Activated B cell treated with CpG ODN at 0.5 μM for 24 hours (primary cell): ENCODE data around the gene UBIAD1. TPM values are rescaled to one million over a fixed set of nuclear protein-coding genes. Genes with fewer than 3 reads are reported as not detected.

Experiments
- ATAC-seq: fragments of 200-7000 bp; cut with Tn5 transposase; one replicate; pipeline ENCODE4 v1.10.0; 2021; ENCODE audit warnings: low read depth, mild to moderate bottlenecking, moderate library complexity
- CTCF ChIA-PET: fragments of 350-600 bp; sonication (Branson Sonifier 250); formaldehyde crosslinking; loops from one replicate; lab custom pipeline; 2021; ENCODE audit warnings: antibody characterized with exemption; lab: Charles Lee
- POLR2A ChIA-PET: fragments of 350-600 bp; sonication (Branson Sonifier 250); formaldehyde crosslinking; loops from one replicate; lab custom pipeline; 2021; ENCODE audit warnings: antibody characterized with exemption; lab: Charles Lee
- DNase-seq: peaks from one replicate; pipeline ENCODE4 v3.0.0; 2022
- H3K27ac Mint-ChIP-seq: one replicate; pipeline ENCODE4 v1.8.0; 2020; ENCODE audit warnings: mixed read lengths
- H3K27me3 Mint-ChIP-seq: one replicate; pipeline ENCODE4 v1.8.0; 2021; ENCODE audit warnings: mixed read lengths
- H3K36me3 Mint-ChIP-seq: one replicate; pipeline ENCODE4 v1.8.0; 2021; ENCODE audit warnings: low read depth, mixed read lengths
- H3K4me1 Mint-ChIP-seq: one replicate; pipeline ENCODE4 v1.8.0; 2021; ENCODE audit warnings: mixed read lengths
- H3K4me3 Mint-ChIP-seq: one replicate; pipeline ENCODE4 v1.8.0; 2020; ENCODE audit warnings: mild to moderate bottlenecking, mixed read lengths
- H3K9me3 Mint-ChIP-seq: one replicate; pipeline ENCODE4 v1.8.0; 2020; ENCODE audit warnings: mixed read lengths
- CTCF ChIP-seq: fragments of 200-600 bp; IDR thresholded peaks from one replicate; pipeline ENCODE4 v1.8.0; 2022; ENCODE audit warnings: antibody characterized with exemption, mild to moderate bottlenecking
- intact Hi-C: fragments of 100-400 bp; cut with micrococcal nuclease; formaldehyde crosslinking; loops from one replicate; pipeline ENCODE4 v1.15.1; 2024
- total RNA-seq: library from RNA; stranded (reverse); gene quantifications from 2 replicates; pipeline ENCODE4 v1.2.3, GENCODE V29; 2022

The UBIAD1 gene
- total RNA-seq, 1 donor from 2014 or later: 27.8 TPM

- POLR2A ChIA-PET: interaction anchor here (2.3 kb wide), 1 partner anchor 22 kb away, joined by 10 read pairs; the partner anchor contains the start of gene MTOR
- DNase-seq (no peak), ATAC-seq (no peak)
- Mint-ChIP-seq H3K4me1 (peaks cover 47% of the 10 kb centered on the region), H3K27ac (peak overlapping the region; percentile 69), H3K27me3 (no peaks in the 10 kb centered on the region), H3K9me3 (no peaks in the 10 kb centered on the region), H3K4me3 (no peak overlapping the region), H3K36me3 (peaks cover 72% of the 10 kb centered on the region)
- intact Hi-C loops: no loop called here
- CTCF ChIA-PET: no interaction called here
- TF ChIP-seq CTCF: no peak
These were observed 11.8 kb downstream of the UBIAD1 start for GRCh38 chr1:11284784-11285183.

GRCh38 chr1:11285883-11286734, 13.1 kb downstream of the UBIAD1 start:
- Mint-ChIP-seq H3K27me3 (no peaks in the 10 kb centered on the region), H3K9me3 (no peaks in the 10 kb centered on the region), H3K27ac (no peak overlapping the region), H3K4me3 (no peak overlapping the region), H3K4me1 (peaks cover 34% of the 10 kb centered on the region), H3K36me3 (peaks cover 68% of the 10 kb centered on the region)
- intact Hi-C loops: no loop called here
- ATAC-seq: no peak
- no peak for DNase-seq
- CTCF ChIA-PET: no interaction called here
- POLR2A ChIA-PET: no interaction called here
- no peak for TF ChIP-seq CTCF

- no peak overlapping the region for H3K4me3 Mint-ChIP-seq
- no peak for TF ChIP-seq CTCF
- intact Hi-C loops: no loop called here
- DNase-seq (no peak), ATAC-seq (no peak)
- no peak overlapping the region for H3K27ac Mint-ChIP-seq
- peaks cover 26% of the 10 kb centered on the region for H3K4me1 Mint-ChIP-seq
- no peaks in the 10 kb centered on the region for H3K27me3 Mint-ChIP-seq
- H3K36me3 Mint-ChIP-seq: peaks cover 66% of the 10 kb centered on the region
- POLR2A ChIA-PET: no interaction called here
- CTCF ChIA-PET: no interaction called here
- no peaks in the 10 kb centered on the region for H3K9me3 Mint-ChIP-seq
These were observed 13.9 kb downstream of the UBIAD1 start for GRCh38 chr1:11286735-11287410.

- no peak overlapping the region for H3K4me3 Mint-ChIP-seq
- no peaks in the 10 kb centered on the region for H3K9me3 Mint-ChIP-seq
- DNase-seq (no peak), ATAC-seq (no peak)
- peaks cover 74% of the 10 kb centered on the region for H3K36me3 Mint-ChIP-seq
- ChIA-PET POLR2A (no interaction called here), CTCF (no interaction called here)
- TF ChIP-seq CTCF: no peak
- no peaks in the 10 kb centered on the region for H3K27me3 Mint-ChIP-seq
- intact Hi-C loops: no loop called here
- H3K27ac Mint-ChIP-seq: no peak overlapping the region
- H3K4me1 Mint-ChIP-seq: peaks cover 13% of the 10 kb centered on the region
These were observed 16.1 kb downstream of the UBIAD1 start for GRCh38 chr1:11289064-11289463.

- Mint-ChIP-seq H3K27ac (no peak overlapping the region), H3K4me1 (peaks cover 6% of the 10 kb centered on the region), H3K9me3 (no peaks in the 10 kb centered on the region), H3K27me3 (no peaks in the 10 kb centered on the region), H3K36me3 (peaks cover 74% of the 10 kb centered on the region), H3K4me3 (no peak overlapping the region)
- no peak for TF ChIP-seq CTCF
- ChIA-PET POLR2A (no interaction called here), CTCF (no interaction called here)
- intact Hi-C loops: no loop called here
- DNase-seq (no peak), ATAC-seq (no peak)
These were observed 18.1 kb downstream of the UBIAD1 start for GRCh38 chr1:11291049-11291448.
